AG10803 (cell line): ENCODE data around the gene FILIP1L.
A peak's percentile ranks its signal among the peaks of the same experiment; 100 is the strongest.
"Not testable (repeated sequence)": the region's sequence is repeated elsewhere in the genome, so short reads cannot be mapped to it uniquely, and the experiment has no call there.

Experiments used
- DNase-seq: peaks from one replicate; pipeline ENCODE4 v3.0.0; 2010; ENCODE audit warnings: low read depth
- H3K4me3 ChIP-seq: 2 replicates; pipeline ENCODE4 v1.5.1; 2011; ENCODE audit warnings: mild to moderate bottlenecking, low read length, control low read depth
- CTCF ChIP-seq: conservative IDR thresholded peaks from 2 replicates; pipeline ENCODE4 v1.5.1; 2011; ENCODE audit warnings: mild to moderate bottlenecking, low read length, control low read depth, inconsistent platforms

The FILIP1L gene

GRCh38 chr3:100102757-100103156, 11.5 kb downstream of the FILIP1L start:
- no peak overlapping the region for H3K4me3 ChIP-seq
- no peak for DNase-seq
- no peak for TF ChIP-seq CTCF

- peak; percentile 61 for DNase-seq
- H3K4me3 ChIP-seq = no peak overlapping the region
- TF ChIP-seq CTCF = no peak
Measured at GRCh38 chr3:100100425-100100824, 13.9 kb downstream of the FILIP1L start.

GRCh38 chr3:100099621-100100020, 14.7 kb downstream of the FILIP1L start:
- no peak for DNase-seq
- H3K4me3 ChIP-seq = no peak overlapping the region
- TF ChIP-seq CTCF = no peak

GRCh38 chr3:100098784-100099070, 15.6 kb downstream of the FILIP1L start:
- no peak for TF ChIP-seq CTCF
- no peak overlapping the region for H3K4me3 ChIP-seq
- no peak for DNase-seq

- no peak for TF ChIP-seq CTCF
- no peak for DNase-seq
- no peak overlapping the region for H3K4me3 ChIP-seq
Measured at GRCh38 chr3:100097919-100098783, 16.1 kb downstream of the FILIP1L start.

- H3K4me3 ChIP-seq = no peak overlapping the region
- TF ChIP-seq CTCF = no peak
- DNase-seq = no peak
Measured at GRCh38 chr3:100096866-100097265, 17.4 kb downstream of the FILIP1L start.

- not testable (repeated sequence) for H3K4me3 ChIP-seq
Measured at GRCh38 chr3:100096286-100096685, 18.0 kb downstream of the FILIP1L start.

More at GRCh38 chr3:100096286-100096685, 18.0 kb downstream of the FILIP1L start:
- not testable (repeated sequence) for DNase-seq
